LNCaP clone FGC (cell line): Measurements from ENCODE around the gene EPB41L4A.

Source experiments
- DNase-seq: peaks from one replicate; pipeline ENCODE4 v3.0.0-alpha.2; 2011; ENCODE audit warnings: low read depth
- H3K4me3 ChIP-seq: 2 replicates; pipeline ENCODE4 v1.5.1; 2011; ENCODE audit warnings: mild to moderate bottlenecking, low read depth, low read length, control low read depth
- TF ChIP-seq, protein P1 (sequence below): IDR thresholded peaks from 2 replicates; pipeline ENCODE4 v1.5.1; 2012; ENCODE audit warnings: mild to moderate bottlenecking; ENCODE audit not compliant: control insufficient read depth, insufficient read depth; ENCODE audit errors: extremely low read depth

The EPB41L4A gene

DNA sequence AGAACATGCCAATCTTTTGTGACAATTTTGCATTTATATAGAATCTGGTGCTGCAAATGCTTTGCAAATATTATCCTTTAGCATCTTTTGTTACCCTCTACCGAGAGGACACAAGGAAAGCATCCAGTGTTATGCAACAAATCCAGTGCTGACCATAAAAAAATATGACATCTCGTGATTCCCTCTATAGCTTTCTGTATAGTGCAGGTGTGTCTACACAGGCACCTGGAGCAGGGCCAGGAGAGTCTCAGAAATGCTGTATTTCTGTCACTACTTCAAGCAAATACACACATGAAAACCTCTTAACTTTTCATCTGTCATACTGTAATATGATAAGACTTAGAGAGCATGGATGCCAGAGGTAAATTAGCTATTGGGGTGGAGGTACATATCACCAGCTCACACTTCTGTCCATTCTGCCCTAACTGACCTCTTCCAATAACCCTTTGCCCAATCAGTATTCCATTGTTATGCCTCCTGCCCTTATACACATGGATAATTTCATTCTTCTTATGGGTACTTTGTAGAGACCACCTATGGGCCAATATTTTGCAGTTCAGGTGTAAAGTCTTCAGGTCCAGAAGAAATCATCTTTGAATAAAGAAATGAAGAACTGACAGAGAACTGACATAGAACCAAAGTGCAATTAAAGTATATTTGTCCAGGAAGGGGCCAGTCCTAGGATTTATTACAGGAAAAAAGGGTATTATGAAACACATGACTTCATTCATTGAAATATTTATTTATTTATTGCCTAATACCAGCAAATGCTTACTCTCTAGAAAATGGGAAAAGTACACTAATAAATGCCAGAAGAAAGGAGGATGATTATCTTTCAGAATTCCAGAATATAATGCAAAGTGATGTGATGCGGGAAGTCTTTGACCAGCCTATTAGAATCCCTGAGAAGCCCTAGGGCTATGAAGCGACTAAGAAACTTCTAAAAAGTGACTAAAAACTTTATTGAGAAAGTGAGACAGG, 106.5 kb downstream of the EPB41L4A start:
- no peak for DNase-seq
- TF ChIP-seq, protein P1, sequence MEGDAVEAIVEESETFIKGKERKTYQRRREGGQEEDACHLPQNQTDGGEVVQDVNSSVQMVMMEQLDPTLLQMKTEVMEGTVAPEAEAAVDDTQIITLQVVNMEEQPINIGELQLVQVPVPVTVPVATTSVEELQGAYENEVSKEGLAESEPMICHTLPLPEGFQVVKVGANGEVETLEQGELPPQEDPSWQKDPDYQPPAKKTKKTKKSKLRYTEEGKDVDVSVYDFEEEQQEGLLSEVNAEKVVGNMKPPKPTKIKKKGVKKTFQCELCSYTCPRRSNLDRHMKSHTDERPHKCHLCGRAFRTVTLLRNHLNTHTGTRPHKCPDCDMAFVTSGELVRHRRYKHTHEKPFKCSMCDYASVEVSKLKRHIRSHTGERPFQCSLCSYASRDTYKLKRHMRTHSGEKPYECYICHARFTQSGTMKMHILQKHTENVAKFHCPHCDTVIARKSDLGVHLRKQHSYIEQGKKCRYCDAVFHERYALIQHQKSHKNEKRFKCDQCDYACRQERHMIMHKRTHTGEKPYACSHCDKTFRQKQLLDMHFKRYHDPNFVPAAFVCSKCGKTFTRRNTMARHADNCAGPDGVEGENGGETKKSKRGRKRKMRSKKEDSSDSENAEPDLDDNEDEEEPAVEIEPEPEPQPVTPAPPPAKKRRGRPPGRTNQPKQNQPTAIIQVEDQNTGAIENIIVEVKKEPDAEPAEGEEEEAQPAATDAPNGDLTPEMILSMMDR, result no peak
- no peak overlapping the region for H3K4me3 ChIP-seq

DNA sequence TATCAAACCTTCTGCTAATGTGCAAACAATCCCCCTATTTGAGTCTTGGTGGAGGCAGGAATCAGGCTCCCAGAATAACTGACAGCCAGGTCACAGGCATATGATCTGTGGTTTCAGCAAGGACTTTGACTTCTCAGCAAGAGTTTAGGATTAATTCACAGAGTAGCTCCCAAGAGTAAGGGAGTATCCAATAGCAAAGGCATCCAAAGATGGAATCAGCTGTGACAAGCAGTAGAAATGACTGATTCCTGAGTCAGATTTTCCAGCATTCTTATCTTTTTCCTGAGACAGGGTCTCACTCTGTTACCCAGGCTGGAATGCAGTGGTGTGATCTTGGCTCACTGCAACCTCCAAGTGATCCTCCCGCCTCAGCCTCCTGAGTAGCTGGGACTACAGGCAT, 108.3 kb downstream of the EPB41L4A start:
- TF ChIP-seq, protein P1, result no peak
- no peak overlapping the region for H3K4me3 ChIP-seq
- DNase-seq, result no peak

DNA sequence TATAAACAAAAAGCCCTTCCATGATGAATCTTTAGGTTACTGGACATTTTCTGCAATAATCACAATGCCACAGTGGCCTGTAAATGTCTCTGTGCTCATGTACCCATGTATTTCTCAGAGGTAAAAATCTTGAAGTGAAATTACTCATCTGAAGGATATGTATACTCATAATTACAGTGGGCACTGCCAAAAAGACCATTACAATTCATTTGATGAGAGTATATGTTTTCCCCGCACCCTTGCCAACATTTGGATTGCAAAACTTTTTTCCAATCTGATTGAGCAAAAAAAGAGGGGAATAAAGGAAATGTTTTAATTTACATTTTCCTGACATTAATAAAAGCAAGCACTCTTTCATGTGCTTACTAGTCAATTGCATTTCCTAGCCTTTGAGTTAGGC, 110.5 kb downstream of the EPB41L4A start:
- H3K4me3 ChIP-seq, result no peak overlapping the region
- DNase-seq, result no peak
- TF ChIP-seq, protein P1, result no peak

DNA sequence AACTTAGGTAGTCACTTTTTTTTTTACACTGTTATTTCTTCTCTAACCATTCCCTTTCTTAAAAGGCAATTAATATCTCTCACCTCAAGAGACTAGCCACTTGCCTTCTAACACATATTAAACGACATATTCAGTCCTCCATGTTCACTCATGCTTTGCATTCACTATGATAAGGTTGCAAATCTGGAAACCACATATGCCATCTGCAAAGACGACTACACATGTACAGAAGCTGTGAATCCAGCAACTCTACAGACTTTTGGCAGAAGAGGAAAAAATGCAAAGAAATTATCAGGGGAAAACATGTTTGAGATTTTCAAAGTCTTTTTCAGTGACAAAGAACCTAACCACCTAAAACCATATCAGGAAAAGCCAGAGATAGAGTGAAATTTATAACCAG, 112.1 kb downstream of the EPB41L4A start:
- TF ChIP-seq, protein P1, result no peak
- DNase-seq, result no peak
- H3K4me3 ChIP-seq, result no peak overlapping the region

DNA sequence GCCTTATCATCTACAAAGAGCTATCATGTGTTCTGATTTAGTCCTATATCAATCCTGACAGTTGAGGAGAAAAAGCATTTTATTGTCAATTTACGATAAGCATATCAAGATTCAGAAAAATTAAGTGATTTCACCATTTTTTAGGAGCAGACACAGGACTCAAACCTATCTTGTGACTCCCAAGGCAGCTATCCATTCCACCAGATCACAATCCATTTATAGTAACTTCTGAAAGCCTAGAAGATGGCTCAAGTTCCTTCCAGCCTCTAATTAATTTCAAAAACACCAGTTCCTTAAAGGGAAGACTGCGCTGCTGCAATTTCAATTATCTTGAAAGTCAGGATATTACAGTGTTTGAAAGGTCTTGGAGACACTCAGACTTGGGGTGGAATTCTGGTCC, 114.3 kb downstream of the EPB41L4A start:
- TF ChIP-seq, protein P1, result no peak
- no peak for DNase-seq
- H3K4me3 ChIP-seq, result no peak overlapping the region

DNA sequence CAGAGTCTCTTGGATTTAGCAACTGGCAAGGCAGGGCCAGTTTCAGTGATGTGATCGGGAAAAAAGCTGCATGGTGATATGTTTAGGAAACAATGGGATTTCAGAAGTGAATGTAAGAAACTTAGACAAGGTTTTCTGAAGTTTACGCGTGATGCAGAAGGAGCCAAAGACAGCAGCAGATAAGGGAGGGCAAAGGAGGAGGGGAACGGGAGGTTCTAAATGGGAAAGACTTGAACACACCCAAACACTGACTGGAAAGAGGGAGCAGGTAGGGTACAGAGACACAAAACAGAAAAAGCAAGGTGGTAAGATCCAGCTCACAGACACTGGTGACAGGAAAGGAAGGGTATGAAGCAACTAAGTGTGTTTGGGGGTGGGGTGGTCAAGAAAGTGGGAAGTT, 115.4 kb downstream of the EPB41L4A start:
- TF ChIP-seq, protein P1, result no peak
- DNase-seq, result no peak
- no peak overlapping the region for H3K4me3 ChIP-seq

DNA sequence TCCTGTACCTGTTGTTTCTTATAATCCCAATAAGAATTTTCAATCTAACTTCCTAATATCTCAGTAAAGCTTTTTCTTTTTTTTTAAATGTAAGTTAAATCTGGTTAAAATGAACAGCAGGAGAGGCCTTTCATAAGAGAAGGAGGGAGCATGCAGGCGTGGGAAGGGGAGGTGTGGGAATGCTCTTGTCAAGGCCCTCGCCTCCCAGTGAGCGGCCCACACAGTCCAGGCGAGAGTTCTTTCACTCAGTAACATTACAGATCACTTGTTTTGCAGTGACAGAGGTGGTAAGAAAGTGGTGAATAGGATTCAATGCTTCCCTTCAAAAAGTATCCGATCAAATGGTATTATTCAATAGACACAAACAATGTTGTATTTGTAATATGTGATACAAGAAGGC, 125.0 kb downstream of the EPB41L4A start:
- TF ChIP-seq, protein P1, result no peak
- DNase-seq, result no peak

More for the DNA sequence above, 125.0 kb downstream of the EPB41L4A start:
- H3K4me3 ChIP-seq, result no peak overlapping the region
